Endothelial cell of umbilical vein (primary cell): Measurements from ENCODE around the gene GNG8. TPM values are rescaled to one million over a fixed set of nuclear protein-coding genes. Genes with fewer than 3 reads are reported as not detected.

ENCODE experiments used
- BruUV-seq: library from RNA; stranded (reverse); fragments of 400-500 nt; replicated peaks from 2 replicates; lab custom pipeline; 2021; lab: Mats Ljungman, UMichigan
- CTCF ChIA-PET: fragments of 300-600, 350-600 bp; sonication (Branson Sonifier 250); formaldehyde crosslinking; loops from one replicate; lab custom pipeline; 2021; ENCODE audit warnings: antibody characterized with exemption, inconsistent platforms; lab: Charles Lee
- POLR2A ChIA-PET: fragments of 300-600, 350-600 bp; sonication (Branson Sonifier 250); formaldehyde crosslinking; loops from one replicate; lab custom pipeline; 2021; ENCODE audit warnings: antibody characterized with exemption, inconsistent platforms; lab: Charles Lee
- DNase-seq: peaks from one replicate; pipeline ENCODE4 v3.0.0-alpha.2; 2011; ENCODE audit warnings: low read depth, low spot score
- FAIRE-seq: peaks from 2 replicates; lab custom pipeline; 2011; peaks lifted over from hg19 to GRCh38; lab: Jason Lieb, UNC
- H2AFZ ChIP-seq: 2 replicates; pipeline ENCODE4 v1.6.0; 2012; ENCODE audit warnings: low read depth, low read length, control low read depth, inconsistent platforms
- H3K27ac ChIP-seq: 2 replicates; pipeline ENCODE4 v1.5.1; 2011; ENCODE audit warnings: low read depth, mild to moderate bottlenecking, control low read depth, low read length, moderate library complexity; ENCODE audit not compliant: insufficient read depth
- H3K27me3 ChIP-seq, 2 experiments: 2 replicates each; pipeline versions ENCODE4 v1.6.0 to v1.6.1; 2011; ENCODE audit warnings: low read length in 2 of 2, mixed read lengths in 1 of 2; ENCODE audit not compliant: control insufficient read depth in 2 of 2, insufficient read depth in 2 of 2
- H3K36me3 ChIP-seq, 2 experiments: 2 replicates in 1 of 2; 3 replicates in 1 of 2; pipeline ENCODE4 v1.5.1; 2011; ENCODE audit warnings: low read length in 2 of 2, mild to moderate bottlenecking in 1 of 2, moderate library complexity in 1 of 2; ENCODE audit not compliant: control insufficient read depth in 2 of 2, insufficient read depth in 2 of 2; ENCODE audit errors: extremely low read depth in 1 of 2
- H3K4me1 ChIP-seq: 3 replicates; pipeline ENCODE4 v1.5.1; 2011; ENCODE audit warnings: mild to moderate bottlenecking, low read length; ENCODE audit not compliant: control insufficient read depth, insufficient read depth; ENCODE audit errors: extremely low read depth
- H3K4me2 ChIP-seq: 2 replicates; pipeline ENCODE4 v1.6.1; 2011; ENCODE audit warnings: low read length, control low read depth, mixed read lengths; ENCODE audit not compliant: insufficient read depth
- H3K4me3 ChIP-seq, 3 experiments: fragments of 200-600 bp in 1 of 3; sonication (generic), shearing (Covaris generic) in 1 of 3; replicated peaks in 1 of 3; 2 replicates each; pipeline ENCODE4 v1.5.1; 2011 to 2016; ENCODE audit warnings: control low read depth in 3 of 3, low read length in 3 of 3, mild to moderate bottlenecking in 2 of 3, inconsistent platforms in 1 of 3, low read depth in 1 of 3, moderate library complexity in 1 of 3; ENCODE audit not compliant: insufficient read depth in 1 of 3
- H3K79me2 ChIP-seq: 2 replicates; pipeline ENCODE4 v1.6.0; 2012; ENCODE audit warnings: low read length, inconsistent platforms; ENCODE audit not compliant: control insufficient read depth, insufficient read depth
- H3K9ac ChIP-seq: replicated peaks from 2 replicates; pipeline ENCODE3; 2011; ENCODE audit warnings: low read length, control low read depth; ENCODE audit not compliant: insufficient read depth; ENCODE audit errors: extremely low read depth
- H3K9me1 ChIP-seq: replicated peaks from 3 replicates; pipeline ENCODE4 v1.6.0; 2011; ENCODE audit warnings: mild to moderate bottlenecking, low read length; ENCODE audit not compliant: control insufficient read depth, insufficient read depth; ENCODE audit errors: extremely low read depth
- H3K9me3 ChIP-seq: replicated peaks from 2 replicates; pipeline ENCODE4 v1.5.1; 2012; ENCODE audit warnings: low read length, inconsistent platforms; ENCODE audit not compliant: control insufficient read depth, insufficient read depth
- H4K20me1 ChIP-seq: replicated peaks from 2 replicates; pipeline ENCODE3; 2011; ENCODE audit warnings: mild to moderate bottlenecking, low read length; ENCODE audit not compliant: control insufficient read depth, insufficient read depth; ENCODE audit errors: extremely low read depth
- CTCF ChIP-seq, 2 donors: IDR thresholded peaks; 1 replicate in 1 of 2; 2 replicates in 1 of 2; pipeline ENCODE4 v1.5.1; 2011; ENCODE audit warnings: low read length in 2 of 2, mild to moderate bottlenecking in 2 of 2, moderate library complexity in 2 of 2, control low read depth in 1 of 2, inconsistent platforms in 1 of 2, low read depth in 1 of 2; ENCODE audit not compliant: insufficient read depth in 1 of 2; ENCODE audit errors: extremely low read depth in 1 of 2
- EZH2 ChIP-seq: IDR thresholded peaks from 2 replicates; pipeline ENCODE4 v1.6.1; 2012; ENCODE audit warnings: borderline replicate concordance, low read depth, mild to moderate bottlenecking, moderate library complexity, low read length, inconsistent platforms; ENCODE audit not compliant: severe bottlenecking
- FOS ChIP-seq: IDR thresholded peaks from 2 replicates; pipeline ENCODE4 v1.6.1; 2011; ENCODE audit warnings: mild to moderate bottlenecking, low read length, moderate library complexity, borderline replicate concordance; ENCODE audit not compliant: insufficient read depth
- GATA2 ChIP-seq: IDR thresholded peaks from 2 replicates; pipeline ENCODE4 v1.7.0; 2011; ENCODE audit warnings: low read depth, mild to moderate bottlenecking, moderate library complexity, mixed read lengths, low read length; ENCODE audit not compliant: insufficient read length, insufficient read depth
- JUN ChIP-seq: IDR thresholded peaks from 2 replicates; pipeline ENCODE4 v1.6.1; 2011; ENCODE audit warnings: borderline replicate concordance, low read depth; ENCODE audit not compliant: insufficient read length, insufficient read depth
- MAX ChIP-seq: IDR thresholded peaks from 2 replicates; pipeline ENCODE4 v1.6.1; 2011; ENCODE audit not compliant: insufficient read depth, insufficient read length
- MYC ChIP-seq: IDR thresholded peaks from one replicate; pipeline ENCODE4 v1.6.1; 2011; ENCODE audit warnings: mild to moderate bottlenecking, low read depth, low read length
- POLR2A ChIP-seq: IDR thresholded peaks from 2 replicates; pipeline ENCODE4 v1.6.1; 2012; ENCODE audit warnings: low read depth, mild to moderate bottlenecking, control low read depth, low read length
- POLR2AphosphoS5 ChIP-seq: IDR thresholded peaks from 2 replicates; pipeline ENCODE4 v1.6.1; 2012; ENCODE audit warnings: low read depth, mild to moderate bottlenecking, control low read depth, low read length, moderate library complexity; ENCODE audit not compliant: insufficient read depth
- dilution Hi-C: fragments of 300-500 bp; cut with MboI; formaldehyde crosslinking; loops from one replicate; pipeline ENCODE4 v1.15.0; 2019; ENCODE audit warnings: low sequenced_read_pairs; ENCODE audit not compliant: extremely low pct_ligation_motif_present
- intact Hi-C: fragments of 100-400 bp; cut with micrococcal nuclease; formaldehyde crosslinking; loops from one replicate; pipeline ENCODE4 v1.10.0; 2022
- polyA plus RNA-seq, 4 experiments: library from polyadenylated mRNA; depleted of rRNA in 3 of 4; stranded (reverse) in 3 of 4; unstranded in 1 of 4; fragments of >200 nt; gene quantifications; 2 replicates each; pipeline versions ENCODE4 v1.2.1 to v1.2.3, GENCODE V29; 2011 to 2012; ENCODE audit warnings: missing spikeins in 1 of 4
- total RNA-seq: library from RNA; stranded (reverse); gene quantifications from 2 replicates; pipeline ENCODE4 v1.2.3, GENCODE V29; 2021

Gene GNG8
- total and polyA plus RNA-seq, 2 donors (not counting 3 experiments of a cell fraction or from before 2014, with no cell fraction given): not detected

GRCh38 chr19:46608178-46608577, 27.8 kb downstream of the GNG8 start:
- Histone ChIP-seq H3K4me2 (no peak overlapping the region), H3K27ac (no peak overlapping the region), H3K36me3 (peaks cover 13 to 51% of the 10 kb centered on the region in 2 experiments), H3K27me3 (no peaks in the 10 kb centered on the region), H3K4me1 (peaks cover 8% of the 10 kb centered on the region), H3K4me3 (no peak overlapping the region), H3K79me2 (peaks cover 33% of the 10 kb centered on the region), H4K20me1 (no peaks in the 10 kb centered on the region), H3K9ac (no peak overlapping the region), H2AFZ (no peak overlapping the region), H3K9me3 (no peaks in the 10 kb centered on the region), H3K9me1 (no peaks in the 10 kb centered on the region)
- TF ChIP-seq POLR2AphosphoS5: no peak
- TF ChIP-seq EZH2: no peak
- ChIA-PET CTCF (interaction anchor here (4.0 kb wide), 1 partner anchor 53 kb away, joined by 22 read pairs; the partner anchor contains the start of gene DACT3), POLR2A (interaction anchor here (0.6 kb wide), 1 partner anchor 65 kb away, joined by 4 read pairs; no protein-coding TSS in a partner anchor)
- no TSS peak for BruUV-seq
- intact Hi-C loops (no loop called here), dilution Hi-C loops (no loop called here)
- DNase-seq: no peak
- no peak for FAIRE-seq

GRCh38 chr19:46607448-46607841, 28.6 kb downstream of the GNG8 start:
- H3K9ac ChIP-seq: no peak overlapping the region
- peaks cover 40% of the 10 kb centered on the region for H3K79me2 ChIP-seq
- dilution Hi-C loops: no loop called here
- H3K36me3 ChIP-seq: peaks cover 13 to 51% of the 10 kb centered on the region in 2 experiments
- no peaks in the 10 kb centered on the region for H3K9me1 ChIP-seq
- no peak for TF ChIP-seq MAX
- TF ChIP-seq EZH2: no peak
- no peak for TF ChIP-seq POLR2A
- TF ChIP-seq GATA2: no peak
- no peak for TF ChIP-seq POLR2AphosphoS5
- no peak for TF ChIP-seq CTCF (IDR thresholded peaks at IDR 0.05; ENCODE audit: extremely low read depth in 1 of 2, insufficient read depth in 1 of 2, low read depth in 1 of 2, low read length in 2 of 2)
- no peak for TF ChIP-seq FOS
- no peak for TF ChIP-seq JUN
- TF ChIP-seq MYC: no peak
- H3K27me3 ChIP-seq: no peaks in the 10 kb centered on the region
- BruUV-seq: no TSS peak
- POLR2A ChIA-PET: no interaction called here
- no peak for FAIRE-seq
- H3K9me3 ChIP-seq: no peaks in the 10 kb centered on the region
- no peak overlapping the region for H3K4me2 ChIP-seq
- H3K4me1 ChIP-seq: peaks cover 13% of the 10 kb centered on the region
- H3K4me3 ChIP-seq: no peak overlapping the region
- no peak overlapping the region for H3K27ac ChIP-seq
- no peak for DNase-seq
- no peaks in the 10 kb centered on the region for H4K20me1 ChIP-seq
- intact Hi-C loops: no loop called here
- no peak overlapping the region for H2AFZ ChIP-seq
- CTCF ChIA-PET: interaction anchor here (4.0 kb wide), 1 partner anchor 54 kb away, joined by 22 read pairs; the partner anchor contains the start of gene DACT3
